ENCODE results near the gene TOGARAM2. TPM values are rescaled to one million over a fixed set of nuclear protein-coding genes. Genes with fewer than 3 reads are reported as not detected.

TOGARAM2 gene
- total RNA-seq (2014; rRNA removed; shearing (Covaris generic)) (0.47 and 1.8 TPM in 2 replicates), polyA plus RNA-seq (2016; fragmentation: Nextera tagmentation; extraction: Ambion mirVana) (1.8 and 2.4 TPM in 2 replicates)
- long read RNA-seq = 0 reads

- ATAC-seq (peak; percentile 24; the same call in 1 of the 3 replicates), DNase-seq (ENCODE audit: low spot score) (no peak)
- Histone ChIP-seq H3K79me2 (replicated peaks; ENCODE audit: insufficient read depth) (no peaks in the 10 kb centered on the region), H3K4me3 (no peak within 1 kb of the TSS), H3F3A (replicated peaks; ENCODE audit: low read depth) (no peaks in the 10 kb centered on the region), H3K9me2 (ENCODE audit: insufficient read depth) (no peaks in the 10 kb centered on the region), H3K4me1 (ENCODE audit: insufficient read depth) (no peaks in the 10 kb centered on the region), H3K4me2 (no peak within 1 kb of the TSS), H3K27ac (ENCODE audit: low read depth) (no peak within 1 kb of the TSS), H2AFZ (no peak within 1 kb of the TSS), H3K36me3 (ENCODE audit: insufficient read depth) (no peaks in the 10 kb centered on the region), H4K20me1 (replicated peaks; ENCODE audit: insufficient read depth) (no peaks in the 10 kb centered on the region), H3K27me3 (ENCODE audit: insufficient read depth) (no peaks in the 10 kb centered on the region)
- Mint-ChIP-seq H3K36me3 (ENCODE audit: low read depth) (no peaks in the 10 kb centered on the region), H3K4me1 (peaks cover 3% of the 10 kb centered on the region), H3K9me3 (no peaks in the 10 kb centered on the region), H3K27me3 (ENCODE audit: insufficient read depth, low read depth, poor library complexity) (peaks cover 5% of the 10 kb centered on the region), H3K27ac (no peak within 1 kb of the TSS), H3K4me3 (no peak within 1 kb of the TSS)
- TF ChIP-seq ZNF331 (CRISPR knock-in tag; IDR thresholded peaks at IDR 0.05; ENCODE audit: low read depth) = no peak
- no peak for TF ChIP-seq CREB1 (CRISPR knock-in tag; IDR thresholded peaks at IDR 0.05; ENCODE audit: low read depth)
- no peak for TF ChIP-seq STAT1 (IDR thresholded peaks at IDR 0.05; ENCODE audit: unreplicated experiment)
- no peak for TF ChIP-seq CTCF (conservative IDR thresholded peaks at IDR 0.05; ENCODE audit: low read depth in 2 of 2)
- TF ChIP-seq JUNB (IDR thresholded peaks at IDR 0.05; ENCODE audit: unreplicated experiment) = no peak
- no peak for TF ChIP-seq ETS1 (IDR thresholded peaks at IDR 0.05)
- TF ChIP-seq NANOG (IDR thresholded peaks at IDR 0.05; ENCODE audit: borderline replicate concordance) = no peak
- TF ChIP-seq EZH2phosphoT487 (IDR thresholded peaks at IDR 0.05; ENCODE audit: unreplicated experiment) = no peak
- TF ChIP-seq REST (IDR thresholded peaks at IDR 0.05; ENCODE audit: unreplicated experiment) = no peak
- no peak for TF ChIP-seq EZH2 (IDR thresholded peaks at IDR 0.05; ENCODE audit: low read depth, unreplicated experiment)
- no peak for TF ChIP-seq ZNF114 (CRISPR knock-in tag; IDR thresholded peaks at IDR 0.05)
- no peak for TF ChIP-seq ZNF462 (CRISPR knock-in tag; IDR thresholded peaks at IDR 0.05)
- no peak for TF ChIP-seq POLR2AphosphoS5 (IDR thresholded peaks at IDR 0.05; ENCODE audit: low read depth)
These were observed at the start of gene TOGARAM2 for GRCh38 chr2:28981016-28981441. TSS of gene TOGARAM2 (plus strand) at chr2:28981298. CDS start at chr2:28994835, 13,537 bp downstream.

Data from GM23338 (cell line).